AG04449 (cell line): ENCODE results near the gene PCGF3.
"Not testable (repeated sequence)": the region's sequence is repeated elsewhere in the genome, so short reads cannot be mapped to it uniquely, and the experiment has no call there.

ENCODE experiments used
- CTCF ChIA-PET: fragments of 350-600 bp; formaldehyde crosslinking; extraction: SDS; loops from one replicate; lab custom pipeline; 2021; ENCODE audit warnings: antibody characterized with exemption; lab: Yijun Ruan, JAX
- POLR2A ChIA-PET: fragments of 400-600, 350-600 bp; formaldehyde crosslinking; extraction: SDS; loops from one replicate; lab custom pipeline; 2020; ENCODE audit warnings: antibody characterized with exemption, inconsistent platforms; lab: Yijun Ruan, JAX
- DNase-seq: peaks from one replicate; pipeline ENCODE4 v3.0.0-alpha.2; 2010; ENCODE audit warnings: low read depth, low spot score
- H3K4me3 ChIP-seq: 2 replicates; pipeline ENCODE4 v1.5.1; 2011; ENCODE audit warnings: low read depth, mild to moderate bottlenecking, control low read depth, low read length
- TF ChIP-seq, protein P1 (sequence below): IDR thresholded peaks from one replicate; pipeline ENCODE4 v1.5.1; 2011; ENCODE audit warnings: mild to moderate bottlenecking, moderate library complexity, low read length, control low read depth, inconsistent platforms; ENCODE audit not compliant: insufficient read depth; ENCODE audit errors: missing control alignments

The PCGF3 gene

DNA sequence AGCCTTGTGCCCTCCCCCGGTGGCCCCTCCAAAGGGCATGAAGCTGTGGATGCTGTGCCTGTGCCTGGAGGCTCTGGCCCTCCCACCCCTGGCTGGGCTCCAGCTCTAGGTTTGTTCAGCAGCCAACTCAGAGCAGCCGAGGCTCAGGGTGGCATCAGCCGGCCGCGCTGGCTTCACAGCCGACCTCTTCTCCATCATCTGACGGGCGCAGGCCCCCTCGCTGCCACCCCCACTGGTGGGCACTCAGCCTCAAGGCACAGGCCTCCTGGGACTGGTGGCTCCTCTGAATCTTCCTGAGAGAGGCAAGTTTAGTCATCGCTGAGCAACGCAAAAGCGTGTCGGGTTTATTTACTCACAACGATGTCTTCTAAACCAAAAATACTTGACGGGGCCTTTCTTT lies 46.0 kb downstream of the PCGF3 start:
- DNase-seq = no peak
- ChIA-PET POLR2A (no interaction called here), CTCF (interaction anchor here (0.9 to 8.6 kb wide), 2 partner anchors 9 to 13 kb away, joined by 3 to 90 read pairs; no protein-coding TSS in a partner anchor)
- no peak overlapping the region for H3K4me3 ChIP-seq
- TF ChIP-seq, protein P1, sequence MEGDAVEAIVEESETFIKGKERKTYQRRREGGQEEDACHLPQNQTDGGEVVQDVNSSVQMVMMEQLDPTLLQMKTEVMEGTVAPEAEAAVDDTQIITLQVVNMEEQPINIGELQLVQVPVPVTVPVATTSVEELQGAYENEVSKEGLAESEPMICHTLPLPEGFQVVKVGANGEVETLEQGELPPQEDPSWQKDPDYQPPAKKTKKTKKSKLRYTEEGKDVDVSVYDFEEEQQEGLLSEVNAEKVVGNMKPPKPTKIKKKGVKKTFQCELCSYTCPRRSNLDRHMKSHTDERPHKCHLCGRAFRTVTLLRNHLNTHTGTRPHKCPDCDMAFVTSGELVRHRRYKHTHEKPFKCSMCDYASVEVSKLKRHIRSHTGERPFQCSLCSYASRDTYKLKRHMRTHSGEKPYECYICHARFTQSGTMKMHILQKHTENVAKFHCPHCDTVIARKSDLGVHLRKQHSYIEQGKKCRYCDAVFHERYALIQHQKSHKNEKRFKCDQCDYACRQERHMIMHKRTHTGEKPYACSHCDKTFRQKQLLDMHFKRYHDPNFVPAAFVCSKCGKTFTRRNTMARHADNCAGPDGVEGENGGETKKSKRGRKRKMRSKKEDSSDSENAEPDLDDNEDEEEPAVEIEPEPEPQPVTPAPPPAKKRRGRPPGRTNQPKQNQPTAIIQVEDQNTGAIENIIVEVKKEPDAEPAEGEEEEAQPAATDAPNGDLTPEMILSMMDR = no peak

DNA sequence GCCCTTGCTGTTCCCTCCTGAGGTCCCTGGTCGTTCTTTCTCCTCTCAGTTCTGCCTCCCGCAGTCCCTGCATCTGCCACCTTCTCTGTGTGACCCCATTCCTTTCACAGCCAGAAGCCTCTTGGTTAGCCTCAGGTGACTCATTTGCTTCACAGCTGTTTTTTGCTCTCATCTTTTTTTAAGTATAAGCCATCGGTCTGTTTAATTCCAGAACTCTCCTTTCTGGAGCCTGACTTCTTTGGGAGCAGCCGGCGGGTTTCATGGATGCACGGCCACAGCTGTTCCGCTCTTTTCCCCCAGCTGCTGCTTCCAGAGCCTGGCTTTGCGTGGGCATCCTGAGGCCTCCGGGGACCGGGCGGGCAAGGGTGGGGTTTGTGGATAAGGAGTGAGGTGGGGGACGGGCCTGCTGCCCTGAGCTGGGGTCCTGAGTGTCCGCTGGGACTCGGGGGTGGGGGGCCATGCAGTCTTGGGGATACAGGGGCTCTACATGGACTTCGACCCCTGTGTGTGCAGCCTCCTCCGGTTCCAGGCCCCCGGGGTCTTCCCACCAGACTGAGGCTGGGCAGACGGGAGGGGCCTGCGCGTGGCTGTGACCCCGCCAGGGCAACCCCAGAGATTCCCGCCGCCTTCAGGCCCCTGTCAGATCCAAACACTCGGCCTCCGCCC lies 46.7 kb downstream of the PCGF3 start:
- ChIA-PET POLR2A (no interaction called here), CTCF (interaction anchor here (1.4 to 8.6 kb wide), 2 partner anchors 10 to 24 kb away, joined by 3 to 90 read pairs; no protein-coding TSS in a partner anchor)
- TF ChIP-seq, protein P1 = no peak
- DNase-seq = no peak
- H3K4me3 ChIP-seq = no peak overlapping the region

DNA sequence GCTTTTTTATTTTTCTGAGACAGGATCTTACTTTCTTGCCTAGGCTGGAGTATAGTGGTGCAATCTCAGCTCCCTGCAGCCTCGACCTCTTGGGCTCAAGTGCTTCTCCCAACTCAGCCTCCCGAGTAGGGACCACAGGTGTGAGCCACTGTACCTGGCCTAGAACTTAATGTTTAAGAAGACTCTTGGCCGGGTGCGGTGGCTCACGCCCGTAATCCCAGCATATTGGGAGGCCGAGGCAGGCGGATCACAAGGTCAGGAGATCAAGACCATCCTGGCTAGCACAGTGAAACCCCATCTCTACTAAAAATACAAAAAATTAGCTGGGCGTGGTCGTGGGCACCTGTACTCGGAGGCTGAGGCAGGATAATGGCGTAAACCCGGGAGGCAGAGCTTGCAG lies 47.6 kb downstream of the PCGF3 start:
- CTCF ChIA-PET = interaction anchor here (1.4 to 8.6 kb wide), 2 partner anchors 11 to 23 kb away, joined by 3 to 90 read pairs; no protein-coding TSS in a partner anchor

DNA sequence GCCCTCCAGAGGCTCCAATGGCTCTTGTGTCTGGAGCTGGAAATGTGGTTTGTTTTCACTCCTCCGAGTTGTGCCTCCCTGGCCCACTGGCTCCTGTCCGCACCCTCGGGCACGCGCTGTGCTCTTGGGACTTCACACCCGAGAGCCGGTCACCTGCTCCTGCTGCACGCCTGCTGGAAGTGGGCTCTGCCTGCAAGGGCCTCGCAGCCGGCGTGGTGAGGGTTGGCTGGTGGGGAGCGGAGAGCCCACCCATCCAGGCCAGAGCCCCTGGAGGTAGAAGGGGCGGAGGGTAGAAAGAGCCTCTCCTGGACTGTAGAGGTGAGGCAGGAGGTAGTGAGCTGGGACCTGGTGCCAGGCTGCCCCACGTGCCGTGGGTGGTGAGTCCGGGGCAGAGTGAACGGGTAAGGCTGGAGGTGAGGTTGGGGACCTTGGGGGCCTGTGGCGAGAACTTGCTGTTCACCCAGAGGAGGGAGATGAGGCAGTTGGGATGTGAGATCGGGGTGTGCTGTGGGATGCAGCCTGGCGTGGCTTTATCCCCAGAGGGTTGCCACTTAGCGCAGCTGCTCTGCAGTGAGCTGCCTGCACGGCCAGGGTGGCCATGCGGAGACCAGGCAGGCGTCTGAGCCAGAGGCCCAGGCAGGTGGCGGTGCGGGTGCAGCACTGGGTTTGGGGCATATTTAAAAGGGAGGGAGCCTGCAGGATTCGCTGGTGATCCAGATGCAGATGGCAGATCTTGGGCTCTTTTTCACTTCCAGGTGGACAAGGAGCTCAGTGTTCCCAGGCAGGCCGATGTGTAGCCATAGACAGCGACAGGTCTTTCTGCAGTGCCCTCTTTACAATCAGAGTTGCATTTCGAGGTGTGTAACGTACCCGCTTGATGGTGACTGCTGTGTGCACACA lies 48.8 kb downstream of the PCGF3 start:
- no peak for DNase-seq
- ChIA-PET POLR2A (no interaction called here), CTCF (interaction anchor here (8.6 kb wide), 1 partner anchor 12 kb away, joined by 90 read pairs; no protein-coding TSS in a partner anchor)
- no peak overlapping the region for H3K4me3 ChIP-seq
- TF ChIP-seq, protein P1 = no peak

More for the DNA sequence above, 47.6 kb downstream of the PCGF3 start:
- POLR2A ChIA-PET, H3K4me3 ChIP-seq, DNase-seq: not testable (repeated sequence)

DNA sequence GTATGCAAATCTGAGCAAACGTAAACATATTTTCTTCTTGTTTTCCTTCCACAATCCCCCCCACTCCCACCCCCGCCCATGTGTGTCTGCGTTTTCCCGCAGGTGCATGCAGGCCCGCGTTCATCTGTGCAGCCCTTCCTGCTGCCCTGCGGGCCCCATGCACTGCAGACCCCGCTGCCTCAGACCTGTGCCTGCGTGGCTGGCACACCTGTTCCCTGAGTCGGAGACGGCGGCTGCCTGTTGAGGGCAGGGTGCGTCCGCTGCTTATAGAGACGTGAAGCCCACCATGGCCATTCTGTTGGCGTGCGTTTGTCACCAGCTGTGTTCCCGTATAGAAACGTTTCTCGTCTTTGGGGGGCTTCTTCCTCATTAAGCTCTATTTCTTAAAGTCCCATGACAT lies 51.5 kb downstream of the PCGF3 start:
- no peak for DNase-seq
- ChIA-PET CTCF (interaction anchor here (8.6 kb wide), 1 partner anchor 15 kb away, joined by 90 read pairs; no protein-coding TSS in a partner anchor), POLR2A (no interaction called here)
- TF ChIP-seq, protein P1 = no peak
- no peak overlapping the region for H3K4me3 ChIP-seq

DNA sequence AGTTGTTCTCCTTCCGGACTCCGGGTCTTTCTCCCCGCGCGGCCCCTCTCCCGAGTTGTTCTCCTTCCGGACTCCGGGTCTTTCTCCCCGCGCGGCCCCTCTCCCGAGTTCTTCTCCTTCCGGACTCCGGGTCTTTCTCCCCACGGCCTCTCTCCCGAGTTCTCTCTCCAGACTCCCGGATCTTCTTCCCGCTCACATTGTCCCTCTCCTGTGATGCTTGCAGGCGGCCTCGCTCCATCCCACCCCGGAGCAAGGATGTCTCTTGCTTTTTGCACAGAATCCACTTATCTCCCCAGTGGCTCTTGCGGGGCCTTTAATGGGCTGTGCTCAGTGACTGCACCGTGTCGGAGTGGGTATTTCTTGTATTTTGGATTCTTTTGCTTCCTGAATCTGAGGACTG lies 54.2 kb downstream of the PCGF3 start:
- DNase-seq, CTCF ChIA-PET, H3K4me3 ChIP-seq, POLR2A ChIA-PET: not testable (repeated sequence)

DNA sequence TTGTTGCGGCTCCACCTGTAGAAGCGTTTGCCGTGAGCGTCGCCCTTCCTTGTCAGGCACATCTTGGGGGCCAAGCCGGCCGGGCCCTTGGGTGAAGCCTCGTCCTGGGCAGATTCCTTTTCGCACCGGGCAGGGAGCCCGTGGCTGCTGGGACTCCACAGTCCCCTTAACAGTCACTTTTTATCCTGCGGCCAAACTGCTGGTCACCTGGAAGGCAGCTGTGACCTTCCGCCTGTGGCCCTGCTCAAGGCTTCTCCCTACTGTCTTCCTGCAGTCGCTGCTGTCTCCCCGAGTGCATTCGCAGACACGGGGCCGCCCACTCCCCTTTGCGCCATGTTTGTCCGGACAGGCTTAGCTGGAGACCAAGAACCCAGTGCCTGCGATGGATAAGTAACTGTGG lies 55.0 kb downstream of the PCGF3 start:
- POLR2A ChIA-PET = no interaction called here
- DNase-seq = no peak
- H3K4me3 ChIP-seq = no peak overlapping the region
- TF ChIP-seq, protein P1 = no peak
- CTCF ChIA-PET = no interaction called here
